Naive B cell (primary cell): ENCODE measurements around the gene BYSL. TPM values are rescaled to one million over a fixed set of nuclear protein-coding genes. Genes with fewer than 3 reads are reported as not detected.
A peak's percentile ranks its signal among the peaks of the same experiment; 100 is the strongest.

Experiments used
- ATAC-seq, 2 donors: fragments of 150-1000 bp; cut with Tn5 transposase; 2 replicates each; pipeline ENCODE4 v1.10.0; 2021; ENCODE audit warnings: low read depth in 2 of 2, mild to moderate bottlenecking in 2 of 2, moderate library complexity in 2 of 2
- DNase-seq: peaks from one replicate; pipeline ENCODE4 v3.0.0; 2022
- H3K27ac Mint-ChIP-seq, 6 donors: one replicate each; pipeline ENCODE4 v1.8.0; 2020 to 2022; ENCODE audit warnings: mild to moderate bottlenecking in 6 of 6, mixed read lengths in 6 of 6, moderate library complexity in 5 of 6, inconsistent platforms in 2 of 6
- H3K27me3 Mint-ChIP-seq, 3 donors: one replicate each; pipeline ENCODE4 v1.8.0; 2021 to 2022; ENCODE audit warnings: mixed read lengths in 3 of 3, mild to moderate bottlenecking in 1 of 3
- H3K36me3 Mint-ChIP-seq, 2 donors: one replicate each; pipeline ENCODE4 v1.8.0; 2020 to 2022; ENCODE audit warnings: mixed read lengths in 2 of 2, inconsistent platforms in 1 of 2, mild to moderate bottlenecking in 1 of 2
- H3K4me1 Mint-ChIP-seq, 3 donors: one replicate each; pipeline ENCODE4 v1.8.0; 2020 to 2022; ENCODE audit warnings: mixed read lengths in 3 of 3, inconsistent platforms in 1 of 3, mild to moderate bottlenecking in 1 of 3, moderate library complexity in 1 of 3
- H3K4me3 Mint-ChIP-seq, 8 donors: one replicate each; pipeline ENCODE4 v1.8.0; 2020 to 2022; ENCODE audit warnings: mild to moderate bottlenecking in 8 of 8, mixed read lengths in 8 of 8, moderate library complexity in 8 of 8, inconsistent platforms in 2 of 8
- H3K9me3 Mint-ChIP-seq, 7 donors: one replicate each; pipeline ENCODE4 v1.8.0; 2020 to 2022; ENCODE audit warnings: mixed read lengths in 7 of 7, mild to moderate bottlenecking in 5 of 7, inconsistent platforms in 2 of 7, moderate library complexity in 1 of 7
- polyA plus RNA-seq, 6 donors: library from polyadenylated mRNA; unstranded; fragments of 300-500 nt; fragmentation: Illumina TruSeq; gene quantifications; one replicate each; pipeline ENCODE4 v1.2.3, GENCODE V29; 2021; ENCODE audit warnings: low read depth in 6 of 6

Gene BYSL
- polyA plus RNA-seq, 6 donors from 2014 or later: 3.0 to 8.6 (median 5.5) TPM

- ATAC-seq (no peak), DNase-seq (no peak)
- H3K27ac Mint-ChIP-seq: peak overlapping the region in 3 of 6 donors; percentile 72 to 78 (median 76)
- no peaks in the 10 kb centered on the region for H3K36me3 Mint-ChIP-seq
- peaks cover 48 to 80% (median 62%) of the 10 kb centered on the region in 3 donors for H3K4me1 Mint-ChIP-seq
- no peaks in the 10 kb centered on the region for H3K27me3 Mint-ChIP-seq
- H3K4me3 Mint-ChIP-seq: peak overlapping the region in 2 of 8 donors; percentile 24 to 63
- no peaks in the 10 kb centered on the region for H3K9me3 Mint-ChIP-seq
Measured at GRCh38 chr6:41976794-41977484, 55.6 kb downstream of the BYSL start.

Other genes with a start within 250 kb of the BYSL start
- 100 to 1,000 TPM in 1 of 6 donors, 10 to 100 TPM in 5; 52.3 to 145 (median 72.6) TPM for gene TFEB, start 185.9 kb upstream of the BYSL start, polyA plus RNA-seq
- gene PGC, start 174.1 kb upstream of the BYSL start, polyA plus RNA-seq: not detected
- 1 to 10 TPM in 5 of 6 donors, not detected in 1; 1.5 to 3.3 (median 1.8) TPM for gene FRS3, start 141.6 kb upstream of the BYSL start, polyA plus RNA-seq
- gene PRICKLE4, start 140.7 kb upstream of the BYSL start, polyA plus RNA-seq: not detected
- 100 to 1,000 TPM; 366 to 456 (median 377) TPM for gene TOMM6, start 133.8 kb upstream of the BYSL start, polyA plus RNA-seq
- gene USP49, start 26.1 kb upstream of the BYSL start, polyA plus RNA-seq: 1 to 10 TPM in 1 of 6 donors, under 1 TPM in 4, not detected in 1; 0.62 to 1.0 (median 0.69) TPM
- 10 to 100 TPM in 4 of 6 donors, 1 to 10 TPM in 2; 9.5 to 12.0 (median 10.5) TPM for gene MED20, start 360 bp upstream of the BYSL start, polyA plus RNA-seq
- 100 to 1,000 TPM; 207 to 529 (median 394) TPM for gene CCND3, start 20.3 kb downstream of the BYSL start, polyA plus RNA-seq
- gene TAF8, start 129.0 kb downstream of the BYSL start, polyA plus RNA-seq: 10 to 100 TPM; 10.3 to 25.6 (median 18.6) TPM
- not detected for gene C6orf132, start 221.1 kb downstream of the BYSL start, polyA plus RNA-seq